ENCODE data around the gene KCNQ2. TPM values are rescaled to one million over a fixed set of nuclear protein-coding genes. Genes with fewer than 3 reads are reported as not detected.

KCNQ2 gene
- total RNA-seq, 1 experiment from 2014 or later, result not detected

- Mint-ChIP-seq H3K4me3 (ENCODE audit: unreplicated experiment) (no peak overlapping the region), H3K27me3 (ENCODE audit: insufficient read depth, unreplicated experiment) (peaks cover 33% of the 10 kb centered on the region), H3K4me1 (ENCODE audit: insufficient read depth, unreplicated experiment) (peaks cover 4% of the 10 kb centered on the region), H3K9me3 (ENCODE audit: unreplicated experiment) (no peaks in the 10 kb centered on the region), H3K36me3 (ENCODE audit: insufficient read depth, unreplicated experiment) (no peaks in the 10 kb centered on the region), H3K27ac (ENCODE audit: low read depth, unreplicated experiment) (no peak overlapping the region)
- TF ChIP-seq CTCF (IDR thresholded peaks at IDR 0.05; ENCODE audit: unreplicated experiment), result no peak
- no TSS peak for BruUV-seq (replicated peaks)
- ChIA-PET CTCF (interaction anchor here (0.6 kb wide), 1 partner anchor 595 kb away, joined by 4 read pairs; no protein-coding TSS in a partner anchor), POLR2A (interaction anchor here (0.6 to 0.8 kb wide), 2 partner anchors 24 to 318 kb away, joined by 3 read pairs; no protein-coding TSS in a partner anchor)
- no peak for DNase-seq (ENCODE audit: unreplicated experiment)
- intact Hi-C loops (cut with micrococcal nuclease), result no loop called here
These were observed 22.4 kb downstream of the KCNQ2 start for GRCh38 chr20:63449796-63450730.

- DNase-seq (ENCODE audit: unreplicated experiment), result no peak
- Mint-ChIP-seq H3K36me3 (ENCODE audit: insufficient read depth, unreplicated experiment) (no peaks in the 10 kb centered on the region), H3K9me3 (ENCODE audit: unreplicated experiment) (no peaks in the 10 kb centered on the region), H3K4me3 (ENCODE audit: unreplicated experiment) (no peak overlapping the region), H3K4me1 (ENCODE audit: insufficient read depth, unreplicated experiment) (peaks cover 2% of the 10 kb centered on the region), H3K27me3 (ENCODE audit: insufficient read depth, unreplicated experiment) (peaks cover 33% of the 10 kb centered on the region), H3K27ac (ENCODE audit: low read depth, unreplicated experiment) (no peak overlapping the region)
- no peak for TF ChIP-seq CTCF (IDR thresholded peaks at IDR 0.05; ENCODE audit: unreplicated experiment)
- CTCF ChIA-PET, result no interaction called here
- BruUV-seq (replicated peaks), result no TSS peak
- POLR2A ChIA-PET, result interaction anchor here (0.6 to 0.8 kb wide), 2 partner anchors 25 to 317 kb away, joined by 3 read pairs; no protein-coding TSS in a partner anchor
- intact Hi-C loops (cut with micrococcal nuclease), result no loop called here
These were observed 23.4 kb downstream of the KCNQ2 start for GRCh38 chr20:63449025-63449424.

GRCh38 chr20:63448031-63448430, 24.4 kb downstream of the KCNQ2 start:
- BruUV-seq (replicated peaks), result no TSS peak
- no peak for TF ChIP-seq CTCF (IDR thresholded peaks at IDR 0.05; ENCODE audit: unreplicated experiment)
- no peaks in the 10 kb centered on the region for H3K36me3 Mint-ChIP-seq (ENCODE audit: insufficient read depth, unreplicated experiment)
- no peak overlapping the region for H3K4me3 Mint-ChIP-seq (ENCODE audit: unreplicated experiment)
- ChIA-PET CTCF (interaction anchor here (0.9 kb wide), 1 partner anchor 139 kb away, joined by 3 read pairs; no protein-coding TSS in a partner anchor), POLR2A (no interaction called here)
- no peak overlapping the region for H3K27ac Mint-ChIP-seq (ENCODE audit: low read depth, unreplicated experiment)
- no peak for DNase-seq (ENCODE audit: unreplicated experiment)
- peaks cover 6% of the 10 kb centered on the region for H3K9me3 Mint-ChIP-seq (ENCODE audit: unreplicated experiment)
- H3K4me1 Mint-ChIP-seq (ENCODE audit: insufficient read depth, unreplicated experiment), result no peaks in the 10 kb centered on the region
- intact Hi-C loops (cut with micrococcal nuclease), result no loop called here
- peaks cover 33% of the 10 kb centered on the region for H3K27me3 Mint-ChIP-seq (ENCODE audit: insufficient read depth, unreplicated experiment)

GRCh38 chr20:63447320-63447719, 25.1 kb downstream of the KCNQ2 start:
- Mint-ChIP-seq H3K4me3 (ENCODE audit: unreplicated experiment) (no peak overlapping the region), H3K4me1 (ENCODE audit: insufficient read depth, unreplicated experiment) (no peaks in the 10 kb centered on the region), H3K9me3 (ENCODE audit: unreplicated experiment) (peaks cover 12% of the 10 kb centered on the region), H3K27me3 (ENCODE audit: insufficient read depth, unreplicated experiment) (peaks cover 33% of the 10 kb centered on the region), H3K36me3 (ENCODE audit: insufficient read depth, unreplicated experiment) (no peaks in the 10 kb centered on the region), H3K27ac (ENCODE audit: low read depth, unreplicated experiment) (no peak overlapping the region)
- ChIA-PET POLR2A (interaction anchor here (0.6 kb wide), 1 partner anchor 166 kb away, joined by 4 read pairs; no protein-coding TSS in a partner anchor), CTCF (interaction anchor here (0.9 kb wide), 1 partner anchor 139 kb away, joined by 3 read pairs; no protein-coding TSS in a partner anchor)
- intact Hi-C loops (cut with micrococcal nuclease), result no loop called here
- no TSS peak for BruUV-seq (replicated peaks)
- DNase-seq (ENCODE audit: unreplicated experiment), result no peak
- TF ChIP-seq CTCF (IDR thresholded peaks at IDR 0.05; ENCODE audit: unreplicated experiment), result no peak
